HG03025 (cell line): Measurements from ENCODE around the gene MYO5B.
"Not testable (repeated sequence)": the region's sequence is repeated elsewhere in the genome, so short reads cannot be mapped to it uniquely, and the experiment has no call there.

Experiments
- ATAC-seq: cut with Tn5 transposase; IDR thresholded peaks from one replicate; pipeline ENCODE4 v1.9.1; 2021; ENCODE audit warnings: mild to moderate bottlenecking, moderate library complexity; ENCODE audit not compliant: unreplicated experiment, low FRiP score

The MYO5B gene

GRCh38 chr18:49783631-49784030 is 411.3 kb downstream of the MYO5B start:
- ATAC-seq = not testable (repeated sequence)

DNA sequence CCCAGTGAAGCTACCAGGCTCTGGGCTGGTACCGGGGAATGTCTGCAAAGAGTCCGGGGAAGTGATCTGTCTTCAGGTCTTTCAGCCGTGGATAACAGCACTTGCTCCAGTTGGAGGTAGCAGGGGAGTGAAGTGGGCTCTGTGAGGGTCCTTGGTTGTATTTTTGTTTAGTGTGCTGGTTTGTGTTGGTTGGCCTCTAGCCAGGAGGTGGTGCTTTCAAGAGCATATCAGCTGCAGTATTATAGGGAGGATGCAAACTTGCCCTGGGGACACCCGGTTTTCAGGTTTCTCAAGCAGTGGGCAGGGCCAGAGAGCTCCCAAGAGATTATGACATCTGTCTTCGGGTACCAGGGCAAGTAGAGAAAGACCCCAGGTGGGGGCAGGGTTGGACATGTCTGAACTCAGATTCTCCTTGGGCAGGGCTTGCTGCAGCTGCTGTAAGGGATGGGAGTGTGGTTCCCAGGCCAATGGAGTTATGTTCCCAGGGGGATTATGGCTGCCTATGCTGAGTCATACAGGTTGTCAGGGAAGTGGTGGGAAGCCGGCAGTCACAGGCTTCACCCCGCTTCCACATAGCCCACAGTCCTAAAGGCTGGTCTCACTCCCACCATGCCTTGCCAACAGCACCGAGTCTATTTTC is 416.0 kb downstream of the MYO5B start:
- no peak for ATAC-seq
